ENCODE measurements around the gene TRAPPC2.
A peak's percentile ranks its signal among the peaks of the same experiment; 100 is the strongest.

Gene TRAPPC2

GRCh38 chrX:13734278-13735172, at the start of gene TRAPPC2, which contains the start of gene OFD1:
Gene TRAPPC2, minus strand, starts transcription at chrX:13734620. Its CDS starts 14,657 bp downstream, at chrX:13719963.
Gene OFD1, plus strand, starts transcription at chrX:13734748. Its CDS starts 324 bp downstream, at chrX:13735072.
- DNase-seq, result peak; percentile 85

- no peak for DNase-seq
Observed at GRCh38 chrX:13780868-13781427, 46.5 kb upstream of the TRAPPC2 start.

DNA sequence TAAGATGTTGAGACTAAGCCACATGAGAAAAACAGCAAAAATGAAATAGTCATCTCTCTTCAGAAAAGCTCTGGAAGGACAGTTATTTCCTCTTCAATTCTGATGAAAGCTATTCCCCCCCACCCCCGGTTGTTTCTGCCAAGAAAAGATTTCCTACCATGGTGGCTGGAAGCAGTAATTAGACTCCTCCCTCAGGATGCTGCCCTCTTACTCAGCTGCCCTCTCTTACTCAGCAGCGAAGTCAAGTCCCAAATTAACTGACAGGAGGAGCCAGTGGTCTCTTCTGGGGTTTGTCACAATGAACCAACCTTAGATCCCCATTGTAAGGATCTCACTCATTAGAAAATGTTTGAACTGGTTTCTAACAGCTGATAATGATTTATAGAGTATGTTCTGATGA, 44.5 kb upstream of the TRAPPC2 start:
- DNase-seq, result no peak

DNA sequence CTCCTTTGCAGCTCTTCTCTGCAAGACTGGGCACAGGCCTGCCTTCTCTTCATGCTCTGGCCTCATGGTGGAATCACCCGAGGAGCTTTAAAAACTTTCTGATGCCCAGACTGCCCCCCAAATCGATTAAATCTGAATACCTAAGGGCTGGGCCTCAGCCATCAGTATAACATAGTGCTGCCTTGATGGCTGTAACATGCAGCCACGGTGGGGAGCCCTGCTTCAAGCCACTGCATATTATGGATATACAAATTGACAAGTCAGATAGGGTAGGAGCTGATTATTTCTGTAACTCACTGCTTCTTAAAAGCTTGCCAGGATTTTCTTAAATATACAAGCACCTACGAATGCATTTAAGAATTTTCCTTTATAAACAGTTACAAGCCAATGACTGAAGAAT, 42.0 kb upstream of the TRAPPC2 start:
- DNase-seq, result no peak

GRCh38 chrX:13775837-13776236, 41.4 kb upstream of the TRAPPC2 start:
- DNase-seq, result no peak

DNA sequence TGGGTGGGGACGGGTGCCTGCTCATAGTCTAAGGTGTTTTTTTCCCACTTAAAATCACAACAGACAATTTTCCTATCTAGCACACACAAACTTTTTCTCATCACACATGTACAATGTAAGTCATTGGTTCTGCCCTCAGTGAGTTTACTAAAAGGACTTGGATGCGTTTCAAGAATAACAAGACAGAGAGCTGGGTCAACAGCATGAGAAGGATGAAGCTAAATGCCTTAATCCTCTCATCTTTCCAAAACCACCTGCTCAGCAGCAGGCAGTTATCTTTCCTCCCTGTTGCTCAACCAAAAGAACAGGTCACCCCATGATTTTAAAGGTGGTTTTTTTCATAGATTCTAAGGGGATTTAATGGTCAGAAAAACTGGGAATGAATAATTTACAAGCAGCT, 40.3 kb upstream of the TRAPPC2 start:
- DNase-seq, result no peak

DNA sequence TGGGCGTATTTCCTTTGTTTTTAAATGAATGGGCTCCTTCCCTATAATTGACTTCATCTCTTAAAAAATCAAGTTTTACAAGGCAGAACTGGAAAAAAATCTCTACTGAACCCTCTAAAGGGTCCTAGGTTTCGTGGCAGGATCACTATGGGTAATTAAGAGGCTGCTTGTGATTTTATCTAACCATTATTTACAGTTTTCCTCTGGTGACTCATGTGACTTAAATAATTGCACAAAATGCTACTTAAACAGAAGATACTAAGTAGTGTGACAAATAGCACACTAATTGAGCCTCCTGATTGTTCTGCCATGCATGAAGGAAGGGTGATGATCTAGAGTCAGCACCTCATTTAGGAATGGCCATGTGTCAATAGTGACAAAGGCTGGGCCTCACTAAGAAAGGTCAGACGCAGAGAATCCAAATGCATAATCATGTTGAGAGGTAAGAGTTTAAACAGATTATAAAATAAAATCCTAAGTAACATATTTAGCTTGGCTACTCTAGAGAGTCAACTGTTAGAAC, 35.7 kb upstream of the TRAPPC2 start:
- DNase-seq, result no peak

- no peak for DNase-seq
Observed at GRCh38 chrX:13768939-13769338, 34.5 kb upstream of the TRAPPC2 start.

GRCh38 chrX:13764765-13765164, 30.3 kb upstream of the TRAPPC2 start:
- DNase-seq, result no peak

- no peak for DNase-seq
Observed at GRCh38 chrX:13764281-13764680, 29.9 kb upstream of the TRAPPC2 start.

DNA sequence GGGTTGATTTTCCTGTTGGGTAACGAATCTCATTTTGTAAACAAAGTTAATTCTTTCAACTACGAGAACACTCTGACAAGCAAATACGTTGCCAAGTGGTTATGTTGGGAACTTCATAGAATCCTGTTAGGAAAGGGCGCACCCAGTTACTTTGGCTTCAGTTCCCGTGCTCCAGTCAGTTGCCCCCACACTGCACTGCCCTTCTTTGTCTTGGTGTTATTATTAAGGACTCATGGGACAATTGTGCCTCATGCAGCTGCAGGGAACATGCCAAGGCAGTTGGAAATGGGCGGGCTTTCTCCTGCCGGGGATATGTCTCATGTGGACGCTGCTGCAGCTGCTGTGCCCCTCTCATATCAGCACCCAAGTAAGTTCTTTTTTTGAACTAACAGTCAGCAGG, 29.1 kb upstream of the TRAPPC2 start:
- DNase-seq, result no peak

GRCh38 chrX:13761606-13762414, 27.4 kb upstream of the TRAPPC2 start:
- DNase-seq, result no peak

GRCh38 chrX:13760426-13760825, 26.0 kb upstream of the TRAPPC2 start:
- no peak for DNase-seq

DNA sequence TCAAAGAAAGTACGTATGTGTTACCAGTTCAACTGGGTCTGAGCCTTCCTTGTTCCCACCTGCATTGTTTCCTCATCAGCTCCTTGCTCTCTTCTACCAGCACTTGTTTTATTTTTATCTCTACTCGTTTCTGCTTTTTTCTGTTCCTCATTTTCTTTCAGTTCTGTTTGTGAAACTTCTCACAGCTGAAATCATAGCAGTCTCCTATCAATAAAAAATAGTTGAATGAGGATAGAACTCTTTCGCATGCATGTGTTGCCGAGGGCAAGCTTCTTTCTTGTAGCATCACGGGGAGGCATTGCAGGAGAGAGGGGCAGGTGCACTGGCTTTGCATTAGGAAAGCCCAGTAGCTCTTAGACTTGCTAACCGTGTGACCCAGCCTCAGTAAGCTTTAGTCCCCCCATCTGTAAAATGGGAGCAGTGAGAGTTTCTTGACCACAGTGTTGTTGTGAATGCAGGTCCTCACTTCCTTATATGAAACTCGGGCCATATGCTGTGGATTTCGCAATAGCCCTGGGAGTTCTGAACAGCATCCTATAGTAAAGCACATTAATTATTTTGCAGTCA, 24.8 kb upstream of the TRAPPC2 start:
- no peak for DNase-seq

GRCh38 chrX:13756381-13756780, 22.0 kb upstream of the TRAPPC2 start:
- no peak for DNase-seq

DNA sequence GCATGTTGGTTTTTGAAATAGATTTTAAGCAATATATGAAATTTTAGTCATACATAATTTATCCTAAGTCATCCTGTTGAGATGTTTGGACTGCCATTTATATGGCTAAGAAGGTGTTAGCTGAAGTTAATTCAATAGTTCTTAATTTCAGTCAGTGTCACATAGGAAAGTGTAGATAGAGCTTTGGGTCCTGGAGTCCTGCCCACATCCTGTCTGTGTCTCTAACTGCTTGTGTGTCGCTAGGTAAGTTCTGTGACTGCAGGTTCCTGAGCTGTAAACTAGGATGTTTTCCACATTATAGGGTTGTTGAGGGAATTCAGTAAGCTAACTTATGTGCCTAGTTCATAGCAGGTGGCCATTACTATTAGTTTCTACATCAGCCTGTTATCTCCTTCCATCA, 20.8 kb upstream of the TRAPPC2 start:
- DNase-seq, result no peak

GRCh38 chrX:13754765-13755164, 20.3 kb upstream of the TRAPPC2 start:
- DNase-seq, result no peak

- no peak for DNase-seq
Observed at GRCh38 chrX:13752646-13753045, 18.2 kb upstream of the TRAPPC2 start.

GRCh38 chrX:13752141-13752540, 17.7 kb upstream of the TRAPPC2 start:
- no peak for DNase-seq

DNA sequence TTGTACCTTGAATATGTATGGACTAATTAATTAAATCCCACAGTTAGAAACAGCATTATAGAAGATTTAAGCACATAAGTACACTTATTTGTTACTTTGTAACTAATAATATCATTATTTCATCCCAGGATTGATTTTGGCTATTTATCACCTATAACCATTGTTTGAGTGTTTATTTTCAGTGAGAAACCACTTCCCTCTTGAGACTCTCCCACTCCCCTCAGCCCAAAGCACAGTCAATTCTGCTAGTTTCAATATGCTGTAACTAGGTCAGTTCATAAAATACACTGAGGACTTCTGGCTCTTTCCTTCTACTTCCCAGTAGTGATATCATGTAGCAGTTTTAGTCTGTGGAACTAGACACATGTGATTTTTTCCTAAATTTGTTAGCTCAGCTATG, 16.4 kb upstream of the TRAPPC2 start:
- DNase-seq, result no peak

DNA sequence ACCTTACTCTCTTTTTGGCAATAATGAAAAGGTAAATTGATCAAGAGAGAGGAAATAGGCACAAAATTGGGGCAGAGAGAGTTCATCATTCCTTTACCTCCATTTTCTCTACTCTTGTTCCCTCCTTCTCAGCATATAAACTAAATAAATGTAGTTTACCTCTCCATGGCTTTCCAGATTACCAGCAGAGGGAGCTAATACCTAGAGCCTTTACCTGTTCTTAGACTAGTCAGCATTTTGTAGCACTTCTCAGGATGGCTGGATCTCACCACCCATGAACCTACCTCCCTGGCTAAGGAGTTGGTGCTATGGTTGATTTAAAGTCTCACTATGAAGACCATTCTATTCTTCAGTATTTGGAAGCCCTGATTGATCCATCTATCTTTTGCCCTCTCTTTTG, 15.8 kb upstream of the TRAPPC2 start:
- no peak for DNase-seq

- DNase-seq, result no peak
Observed at GRCh38 chrX:13748486-13748885, 14.1 kb upstream of the TRAPPC2 start.

DNA sequence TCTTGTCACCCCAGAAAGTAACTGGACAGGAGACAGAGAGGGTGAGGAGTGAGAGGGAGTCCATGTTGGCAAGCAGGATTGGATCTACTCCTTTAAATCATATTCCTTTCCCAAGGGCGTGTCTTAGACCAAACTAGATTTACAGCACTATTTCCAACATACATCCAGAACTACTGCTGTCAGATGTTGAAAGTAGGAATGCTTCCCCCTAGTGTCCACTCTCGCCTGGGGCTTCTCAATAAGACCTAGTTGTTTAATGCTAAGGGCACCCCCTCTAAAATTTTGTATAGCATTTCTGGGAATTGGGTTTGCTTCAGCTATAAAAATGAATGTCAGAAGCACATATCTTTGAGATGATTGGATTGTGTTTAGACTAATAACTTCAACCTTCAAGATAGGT, 13.4 kb upstream of the TRAPPC2 start:
- no peak for DNase-seq

Data from NK-92 treated with Interleukin-12 subunit alpha and Interleukin-12 subunit beta, amount 100 ng/mL, for 24 hours (cell line).